Fibroblast of mammary gland (primary cell): ENCODE data around the gene KLRF2.
A peak's percentile ranks its signal among the peaks of the same experiment; 100 is the strongest.

Experiments
- DNase-seq: peaks from one replicate; pipeline ENCODE4 v3.0.0-alpha.2; 2010; ENCODE audit warnings: low read depth
- H3K4me3 ChIP-seq: 2 replicates; pipeline ENCODE4 v1.5.1; 2011; ENCODE audit warnings: low read depth, mild to moderate bottlenecking, low read length, moderate library complexity; ENCODE audit not compliant: control insufficient read depth
- TF ChIP-seq, protein P1 (sequence below): conservative IDR thresholded peaks from 2 replicates; pipeline ENCODE4 v1.5.1; 2011; ENCODE audit warnings: low read depth, low read length, inconsistent platforms; ENCODE audit not compliant: control insufficient read depth, insufficient read depth

The KLRF2 gene

GRCh38 chr12:9881988-9882387 is 699 bp downstream of the KLRF2 start:
- no peak overlapping the region for H3K4me3 ChIP-seq
- TF ChIP-seq, protein P1, sequence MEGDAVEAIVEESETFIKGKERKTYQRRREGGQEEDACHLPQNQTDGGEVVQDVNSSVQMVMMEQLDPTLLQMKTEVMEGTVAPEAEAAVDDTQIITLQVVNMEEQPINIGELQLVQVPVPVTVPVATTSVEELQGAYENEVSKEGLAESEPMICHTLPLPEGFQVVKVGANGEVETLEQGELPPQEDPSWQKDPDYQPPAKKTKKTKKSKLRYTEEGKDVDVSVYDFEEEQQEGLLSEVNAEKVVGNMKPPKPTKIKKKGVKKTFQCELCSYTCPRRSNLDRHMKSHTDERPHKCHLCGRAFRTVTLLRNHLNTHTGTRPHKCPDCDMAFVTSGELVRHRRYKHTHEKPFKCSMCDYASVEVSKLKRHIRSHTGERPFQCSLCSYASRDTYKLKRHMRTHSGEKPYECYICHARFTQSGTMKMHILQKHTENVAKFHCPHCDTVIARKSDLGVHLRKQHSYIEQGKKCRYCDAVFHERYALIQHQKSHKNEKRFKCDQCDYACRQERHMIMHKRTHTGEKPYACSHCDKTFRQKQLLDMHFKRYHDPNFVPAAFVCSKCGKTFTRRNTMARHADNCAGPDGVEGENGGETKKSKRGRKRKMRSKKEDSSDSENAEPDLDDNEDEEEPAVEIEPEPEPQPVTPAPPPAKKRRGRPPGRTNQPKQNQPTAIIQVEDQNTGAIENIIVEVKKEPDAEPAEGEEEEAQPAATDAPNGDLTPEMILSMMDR = no peak
- no peak for DNase-seq

GRCh38 chr12:9883175-9883574 is 1.9 kb downstream of the KLRF2 start:
- TF ChIP-seq, protein P1 = no peak
- H3K4me3 ChIP-seq = no peak overlapping the region
- peak; percentile 26 for DNase-seq

GRCh38 chr12:9888665-9889273 is 7.5 kb downstream of the KLRF2 start:
- H3K4me3 ChIP-seq = no peak overlapping the region
- DNase-seq = no peak
- TF ChIP-seq, protein P1 = no peak

DNA sequence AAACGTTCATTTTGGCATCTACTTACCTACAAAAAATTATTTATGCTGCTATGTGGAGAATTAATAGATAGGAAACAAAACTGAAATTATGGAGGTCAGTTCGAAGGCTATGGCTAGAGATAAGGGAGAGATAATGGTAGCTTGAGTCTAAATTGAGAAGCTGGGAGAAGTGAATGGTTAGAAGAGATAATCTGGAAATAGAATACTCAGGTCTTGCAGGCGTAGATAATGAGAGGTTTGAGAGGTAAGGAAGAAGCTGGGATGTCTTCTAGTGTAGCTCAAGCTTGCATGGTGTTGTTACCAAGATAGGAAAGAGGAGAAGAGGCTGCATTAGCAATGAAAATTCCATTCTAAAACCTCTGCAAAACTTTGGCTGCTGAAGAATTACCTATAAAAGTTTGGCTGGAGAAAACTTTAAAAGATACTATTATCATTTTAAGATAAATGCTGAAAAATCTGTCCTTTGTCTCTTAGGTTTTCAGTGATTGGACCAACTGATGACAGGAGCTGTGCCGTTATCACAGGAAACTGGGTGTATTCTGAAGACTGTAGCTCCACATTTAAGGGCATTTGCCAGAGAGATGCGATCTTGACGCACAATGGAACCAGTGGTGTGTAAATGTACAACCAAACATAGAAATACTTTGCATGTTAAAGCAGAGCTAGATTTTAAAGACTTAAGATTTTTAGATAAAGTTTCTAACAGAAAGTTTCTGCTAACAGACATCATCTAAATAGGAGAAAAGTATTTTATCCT is 14.1 kb downstream of the KLRF2 start:
- no peak overlapping the region for H3K4me3 ChIP-seq
- DNase-seq = no peak
- TF ChIP-seq, protein P1 = no peak

GRCh38 chr12:9897535-9897934 is 16.2 kb downstream of the KLRF2 start:
- DNase-seq = no peak
- H3K4me3 ChIP-seq = no peak overlapping the region
- TF ChIP-seq, protein P1 = no peak

DNA sequence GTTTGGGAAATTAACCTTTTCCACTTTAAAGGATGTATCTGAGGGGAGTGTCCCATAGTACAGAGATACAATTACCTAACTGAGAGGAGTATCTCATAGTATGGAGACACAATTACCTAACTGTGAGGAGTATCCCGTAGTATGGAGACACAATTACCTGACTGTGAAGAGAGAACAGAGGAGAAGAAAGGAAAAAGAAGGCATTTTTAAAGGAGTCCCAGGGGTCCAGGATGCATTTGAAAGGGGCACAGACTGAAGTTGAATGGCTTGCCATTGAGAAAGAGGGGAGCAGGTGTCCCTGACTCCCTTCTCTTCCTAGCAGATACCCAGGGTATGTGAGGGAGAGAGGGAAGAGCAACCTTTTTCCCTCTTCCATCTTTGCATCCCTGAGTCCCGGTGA is 17.9 kb downstream of the KLRF2 start:
- H3K4me3 ChIP-seq = no peak overlapping the region
- TF ChIP-seq, protein P1 = no peak
- DNase-seq = no peak

DNA sequence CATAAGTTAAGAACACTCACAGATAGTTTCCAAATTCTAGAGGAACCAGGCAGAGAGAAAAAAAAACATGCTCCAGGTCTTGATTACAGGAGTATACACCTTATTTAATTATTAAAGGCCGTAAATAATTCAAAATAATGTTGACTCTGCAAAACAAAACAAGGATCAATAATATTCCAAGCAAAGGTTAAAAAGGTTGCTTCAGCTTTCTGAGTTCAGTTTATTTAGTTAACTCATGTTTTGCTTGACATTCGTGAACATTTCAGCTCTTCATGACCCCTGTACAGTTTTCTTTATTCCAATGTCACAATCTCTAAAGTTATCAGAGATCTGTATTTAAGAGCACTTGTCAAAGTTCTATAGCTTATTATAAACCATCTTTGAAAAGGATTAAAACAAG is 19.6 kb downstream of the KLRF2 start:
- no peak overlapping the region for H3K4me3 ChIP-seq
- TF ChIP-seq, protein P1 = no peak
- no peak for DNase-seq
